HG03439 (cell line): ENCODE results near the gene CHST7.

Experiments
- ATAC-seq: cut with Tn5 transposase; IDR thresholded peaks from one replicate; pipeline ENCODE4 v1.9.1; 2021; ENCODE audit warnings: mild to moderate bottlenecking, moderate library complexity; ENCODE audit not compliant: unreplicated experiment

CHST7 gene

DNA sequence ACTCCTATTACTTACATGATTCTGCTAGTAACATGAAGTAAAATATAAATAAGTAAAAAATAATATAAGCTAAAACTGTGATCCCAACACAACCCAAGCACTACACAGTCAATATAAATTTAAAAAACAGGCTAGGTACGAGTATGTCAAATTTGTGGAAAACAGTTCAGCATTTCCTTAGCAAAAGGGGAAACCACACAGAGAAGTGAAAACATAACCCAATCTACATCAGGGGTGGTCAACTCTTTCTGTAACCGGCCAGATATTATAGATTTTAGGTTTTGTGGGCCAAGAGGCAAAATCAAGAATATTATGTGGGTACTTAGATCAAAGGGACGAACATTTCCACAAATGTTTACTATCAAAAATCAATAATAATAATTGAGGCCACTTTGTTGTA lies 70.1 kb downstream of the CHST7 start:
- ATAC-seq, result no peak

DNA sequence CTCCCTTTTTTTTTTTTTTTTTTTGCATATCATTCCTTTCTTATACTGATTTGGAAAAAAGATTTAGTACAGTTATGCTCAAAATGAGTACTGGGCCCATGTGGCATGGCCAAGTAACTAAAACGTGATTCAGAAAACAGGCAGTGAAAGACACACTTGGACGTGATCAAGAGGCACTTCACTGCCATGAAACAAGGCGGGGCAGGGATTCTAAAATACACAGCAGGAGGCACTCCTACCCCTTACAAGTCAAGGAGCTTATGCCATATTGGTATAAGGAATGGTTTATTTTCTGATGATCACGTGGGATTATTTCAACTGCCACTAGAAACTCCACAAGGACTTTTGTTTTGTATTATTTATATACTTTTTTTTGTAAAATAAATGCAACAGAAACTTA lies 72.0 kb downstream of the CHST7 start:
- ATAC-seq, result no peak

DNA sequence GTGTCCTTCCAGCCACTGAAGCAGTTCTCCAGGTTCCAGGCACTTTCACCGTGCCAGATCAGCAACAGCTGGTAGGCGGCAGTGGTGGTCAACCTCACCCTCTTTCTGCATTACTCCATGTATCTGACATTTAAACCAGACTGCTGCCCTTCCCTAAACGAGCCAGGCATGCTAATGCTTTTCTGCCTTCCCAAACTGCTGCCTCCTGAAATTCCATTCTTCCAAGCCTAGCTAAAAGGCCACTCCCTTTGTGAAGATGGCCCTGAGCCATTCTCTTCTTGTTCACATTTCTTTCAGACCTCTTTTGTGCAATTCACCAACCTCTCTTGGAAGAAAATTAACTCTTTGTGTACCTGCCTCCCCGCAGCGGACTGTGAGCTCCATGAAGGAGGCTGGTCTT lies 73.7 kb downstream of the CHST7 start:
- no peak for ATAC-seq
